GM19099 (cell line): ENCODE results near the gene SH2D7.

Source experiments
- POLR2A ChIP-seq: IDR thresholded peaks from 3 replicates; pipeline ENCODE4 v1.6.1; 2011; ENCODE audit warnings: low read depth; ENCODE audit not compliant: insufficient read length; ENCODE audit errors: extremely low read depth

Gene SH2D7

GRCh38 chr15:78083687-78084448 is 8.5 kb upstream of the SH2D7 start:
- TF ChIP-seq POLR2A = peak; percentile 50

GRCh38 chr15:78084449-78084750 is 8.0 kb upstream of the SH2D7 start:
- no peak for TF ChIP-seq POLR2A

- no peak for TF ChIP-seq POLR2A
These were observed 6.4 kb upstream of the SH2D7 start for GRCh38 chr15:78085928-78086327.

GRCh38 chr15:78087951-78088772 is 4.2 kb upstream of the SH2D7 start:
- TF ChIP-seq POLR2A = no peak

GRCh38 chr15:78088773-78089080 is 3.6 kb upstream of the SH2D7 start:
- TF ChIP-seq POLR2A = no peak

- TF ChIP-seq POLR2A = no peak
These were observed 1.8 kb upstream of the SH2D7 start for GRCh38 chr15:78090422-78091063.

- TF ChIP-seq POLR2A = no peak
These were observed 1.1 kb downstream of the SH2D7 start for GRCh38 chr15:78093242-78094020.

GRCh38 chr15:78097667-78098066 is 5.3 kb downstream of the SH2D7 start:
- TF ChIP-seq POLR2A = no peak

GRCh38 chr15:78098131-78098755 is 5.9 kb downstream of the SH2D7 start:
- TF ChIP-seq POLR2A = no peak

- TF ChIP-seq POLR2A = no peak
These were observed 8.5 kb downstream of the SH2D7 start for GRCh38 chr15:78100886-78101285.

GRCh38 chr15:78101423-78102105 is 9.2 kb downstream of the SH2D7 start:
- no peak for TF ChIP-seq POLR2A

GRCh38 chr15:78102211-78102610 is 9.8 kb downstream of the SH2D7 start:
- TF ChIP-seq POLR2A = no peak

GRCh38 chr15:78102741-78103140 is 10.4 kb downstream of the SH2D7 start:
- no peak for TF ChIP-seq POLR2A

GRCh38 chr15:78103406-78104118 is 11.2 kb downstream of the SH2D7 start:
- TF ChIP-seq POLR2A = no peak

- no peak for TF ChIP-seq POLR2A
These were observed 11.7 kb downstream of the SH2D7 start for GRCh38 chr15:78104119-78104479.
